ENCODE data around the gene KCNH2.

The KCNH2 gene

DNA sequence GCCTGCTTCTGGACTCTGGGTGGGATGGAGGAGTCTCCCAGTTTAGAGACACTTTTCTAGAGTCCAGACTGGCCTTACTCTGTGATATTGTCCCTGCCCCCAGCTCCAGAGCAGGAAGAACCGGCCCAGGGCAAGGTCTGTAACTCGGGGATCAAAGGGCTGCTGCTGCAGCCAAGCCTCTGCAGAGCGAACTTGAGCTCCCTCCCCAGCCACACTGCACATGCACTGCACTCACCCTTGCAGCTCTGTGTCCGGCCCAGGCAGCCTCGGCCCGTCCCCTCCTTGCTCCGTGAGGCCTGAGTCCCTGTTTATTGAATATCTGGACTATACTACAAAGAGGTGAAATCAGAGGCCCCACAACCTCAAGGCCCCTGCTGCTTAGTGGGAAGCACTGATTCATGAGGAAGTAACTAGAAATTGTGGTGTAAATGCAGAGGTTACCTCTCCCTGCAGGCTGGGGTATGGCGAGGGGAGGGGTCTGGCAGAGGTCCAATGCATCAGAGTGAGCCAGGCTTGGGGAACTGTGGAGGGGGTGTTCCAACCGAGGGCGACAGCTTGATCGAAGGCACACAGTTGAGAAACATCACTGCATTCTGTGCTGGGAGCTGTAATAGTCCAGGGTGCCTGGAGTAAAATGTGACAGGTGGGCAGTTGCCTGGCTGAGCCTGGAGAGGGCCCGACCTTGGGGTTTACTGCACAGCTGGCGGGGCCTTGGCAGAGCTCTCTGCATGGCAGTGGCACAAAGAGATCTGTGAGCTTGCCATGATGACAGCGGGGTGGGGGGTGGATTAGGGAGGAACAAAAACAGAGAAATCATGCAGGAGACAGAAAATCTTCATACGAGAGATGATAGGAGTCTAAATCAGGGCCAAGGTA is 76.7 kb downstream of the KCNH2 start:
- DNase-seq = no peak

DNA sequence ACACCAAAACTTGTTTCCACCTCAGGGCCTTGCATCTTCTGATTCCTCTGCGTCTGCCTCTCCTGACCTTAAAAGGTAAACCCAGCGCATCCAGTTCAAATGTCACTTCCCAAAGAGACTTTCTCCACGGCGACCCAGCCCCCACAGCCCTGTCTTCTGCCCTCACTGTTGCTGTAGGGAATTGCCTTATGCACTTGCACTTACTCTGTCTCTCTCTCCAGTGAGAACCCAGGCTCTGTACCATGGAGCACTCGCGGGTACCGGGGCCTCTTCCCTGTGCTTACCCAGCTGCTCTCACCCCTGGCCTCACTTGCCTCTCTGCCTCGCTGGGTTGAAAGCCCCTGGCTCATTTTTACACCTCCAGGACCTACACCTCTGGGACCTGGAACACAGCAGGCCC is 77.4 kb downstream of the KCNH2 start:
- DNase-seq = no peak

DNA sequence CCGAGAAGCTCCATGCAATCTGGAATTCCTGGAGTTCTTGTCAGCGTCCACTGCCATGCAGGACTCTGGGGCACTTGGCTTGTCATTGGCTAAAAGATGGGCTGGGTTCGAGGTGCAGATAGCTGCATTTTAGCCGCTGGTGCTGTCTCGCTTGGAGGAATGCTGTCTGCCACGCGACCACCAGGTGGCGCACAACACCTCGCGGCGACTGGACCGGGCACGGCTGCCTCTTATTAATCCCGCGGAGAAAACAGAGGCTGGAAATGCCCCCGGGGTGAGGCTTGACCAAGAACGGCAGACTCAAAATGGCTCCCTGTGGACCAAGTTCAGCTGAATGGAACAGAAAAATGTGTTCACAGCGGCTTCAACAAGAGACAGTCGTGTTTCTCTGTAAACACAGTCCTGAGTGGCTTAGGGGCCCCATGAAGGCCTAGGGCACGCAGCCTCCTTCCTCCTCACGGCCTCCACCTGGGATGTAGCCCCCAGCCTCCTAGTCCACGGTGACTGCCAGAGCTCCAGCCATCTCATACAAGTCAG is 79.6 kb downstream of the KCNH2 start:
- DNase-seq = peak; percentile 90

GRCh38 chr7:150897502-150898474 is 80.3 kb downstream of the KCNH2 start:
- peak; percentile 47 for DNase-seq

DNA sequence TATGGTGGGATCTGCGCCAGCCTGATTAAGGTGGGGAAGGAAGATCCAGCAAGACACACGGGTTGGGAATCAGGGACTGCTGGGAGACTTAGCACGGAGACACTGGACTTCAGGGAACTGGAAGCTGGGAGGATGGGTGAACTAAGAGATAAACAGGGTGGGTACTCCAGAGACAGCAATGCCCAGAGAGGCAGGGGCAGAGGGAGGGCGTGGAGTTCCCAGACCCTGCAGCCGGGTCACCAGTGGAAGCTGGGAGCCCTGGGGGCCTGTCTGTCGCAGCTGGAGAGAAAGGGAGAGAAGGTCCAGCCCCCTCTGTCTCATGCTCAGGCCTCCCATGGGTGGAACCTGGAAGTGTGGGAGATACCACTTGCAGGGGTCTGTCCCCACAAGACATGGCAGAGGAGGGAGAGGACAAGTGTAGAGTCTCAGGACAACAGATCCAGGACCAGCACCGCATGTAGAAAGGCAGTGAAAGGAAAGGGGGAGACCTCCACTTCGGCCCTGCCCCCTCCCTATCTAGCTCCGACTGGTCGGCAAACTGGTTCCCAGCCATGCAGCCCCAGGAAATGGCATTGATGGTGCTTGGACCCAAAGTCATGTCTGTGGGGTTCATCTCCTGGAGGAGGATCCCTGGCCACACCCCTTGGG is 81.4 kb downstream of the KCNH2 start:
- DNase-seq = no peak

DNA sequence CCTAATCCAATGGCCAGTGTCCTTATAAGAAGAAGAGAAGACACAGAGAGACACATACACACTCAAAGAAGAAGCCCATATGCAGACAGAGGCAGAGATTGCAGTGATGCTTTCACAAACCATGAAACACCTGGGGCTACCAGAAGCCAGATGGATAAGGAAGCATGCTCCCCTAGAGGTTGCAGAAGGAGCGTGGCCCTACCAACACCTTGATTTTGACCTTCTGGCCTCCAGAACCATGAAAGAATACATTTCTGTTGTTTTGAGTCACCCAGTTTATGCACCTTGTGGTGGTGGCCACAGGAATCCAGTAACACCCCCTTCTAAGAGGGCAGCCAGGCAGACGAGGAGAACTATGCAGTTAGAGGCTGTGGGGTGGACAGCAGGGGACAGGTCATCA is 82.3 kb downstream of the KCNH2 start:
- DNase-seq = no peak
